Right lobe of liver (tissue), 6 donors: ENCODE results near the gene CYS1. TPM values are rescaled to one million over a fixed set of nuclear protein-coding genes. Genes with fewer than 3 reads are reported as not detected.

Source experiments
- ATAC-seq, 4 donors: fragments of 200-7000 bp; cut with Tn5 transposase; one replicate each; pipeline ENCODE4 v1.9.1; 2020; ENCODE audit warnings: mild to moderate bottlenecking in 4 of 4, moderate library complexity in 4 of 4
- DNase-seq, 3 donors: peaks; one replicate each; pipeline ENCODE4 v3.0.0-alpha.2; 2020
- H3K27ac ChIP-seq, 3 donors: fragments of 200-600 bp; one replicate each; pipeline ENCODE4 v1.8.0; 2022
- H3K27me3 ChIP-seq, 2 donors: fragments of 200-600 bp; one replicate each; pipeline ENCODE4 v1.8.0; 2022
- H3K36me3 ChIP-seq, 4 donors: fragments of 200-600 bp; sonication (generic) in 1 of 4; one replicate each; pipeline versions ENCODE4 v1.5.1 to v1.8.0; 2017 to 2022; ENCODE audit warnings: control low read depth in 1 of 4
- H3K4me1 ChIP-seq, 4 donors: fragments of 200-600 bp; sonication (generic) in 1 of 4; one replicate each; pipeline versions ENCODE4 v1.5.1 to v1.8.0; 2017 to 2022; ENCODE audit warnings: control low read depth in 1 of 4
- H3K4me3 ChIP-seq, 3 donors: fragments of 200-600 bp; one replicate each; pipeline ENCODE4 v1.8.0; 2022
- H3K9me3 ChIP-seq, 4 donors: fragments of 200-600 bp; sonication (generic) in 1 of 4; one replicate each; pipeline versions ENCODE4 v1.5.1 to v1.8.0; 2017 to 2022; ENCODE audit warnings: control low read depth in 1 of 4
- POLR2A ChIP-seq: fragments of 450-650 bp; IDR thresholded peaks from one replicate; pipeline ENCODE4 v1.6.1; 2017; ENCODE audit warnings: antibody characterized with exemption, mild to moderate bottlenecking
- WGBS: methylation state at CpG from one replicate; pipeline ENCODE4 v1.1.6; 2018; ENCODE audit warnings: low coverage, low lambda C conversion rate; ENCODE audit not compliant: insufficient coverage; ENCODE audit errors: missing lambda C conversion rate; 5-methylcytosine and 5-hydroxymethylcytosine counted together
- intact Hi-C, 2 donors: fragments of 100-400 bp; cut with DNase I; formaldehyde crosslinking; loops; one replicate each; pipeline versions ENCODE4 v1.11.2 to v1.14.1; 2022
- total RNA-seq, 6 experiments: library from RNA; depleted of rRNA in 2 of 6; stranded (reverse); fragments of >200 nt in 2 of 6; fragmentation: NEBNext Ultra II Directional in 3 of 6; extraction: Animal tissue kit (Norgen Biotek cat#: 25700) in 3 of 6; gene quantifications; one replicate each; pipeline versions ENCODE4 v1.1.0 to v1.2.4, GENCODE V29; 2016 to 2023
- TF ChIP-seq, protein P1 (sequence below), 4 donors: fragments of 200-600 bp in 3 of 4; fragments of 450-650 bp in 1 of 4; IDR thresholded peaks; one replicate each; pipeline versions ENCODE4 v1.5.1 to v1.8.0; 2016 to 2022; ENCODE audit warnings: antibody characterized with exemption in 4 of 4, mild to moderate bottlenecking in 2 of 4
- donor health status: DM: no; HTN: yes; CAD: no.
- donor health status: DM: no; HTN: no; CAD: no.
- donor health status: DM: no; HTN: no; CAD: no.
- donor health status: DM: no; HTN: yes; CAD: no.
- donor health status: DM: no; HTN: yes; CAD: no.

Gene CYS1
- total RNA-seq, 6 experiments from 2014 or later: 0.26 to 0.99 (median 0.55) TPM

DNA sequence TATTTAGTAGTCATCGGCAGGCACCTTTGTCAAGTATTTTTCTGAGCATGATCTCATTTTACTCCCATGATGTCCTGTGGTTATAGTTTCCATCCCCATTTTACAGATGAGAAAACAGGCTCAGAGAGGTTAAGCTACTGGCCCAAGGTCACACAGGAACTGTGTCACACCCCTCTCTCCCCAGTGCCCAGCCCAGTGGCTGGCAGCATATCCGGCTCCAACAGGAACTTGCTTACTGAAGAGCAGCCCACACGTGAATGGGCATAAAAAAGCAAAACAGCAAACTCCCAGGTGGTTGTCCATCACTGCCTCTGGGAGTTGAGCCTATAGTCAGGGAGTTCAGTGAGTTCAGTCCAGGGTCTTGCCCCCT is 45.2 kb downstream of the CYS1 start:
- H3K4me1 ChIP-seq: peaks cover 0 to 34% (median 17%) of the 10 kb centered on the region in 4 donors
- no peak for ATAC-seq
- intact Hi-C loops: no loop called here
- no peak for TF ChIP-seq POLR2A
- TF ChIP-seq, protein P1, sequence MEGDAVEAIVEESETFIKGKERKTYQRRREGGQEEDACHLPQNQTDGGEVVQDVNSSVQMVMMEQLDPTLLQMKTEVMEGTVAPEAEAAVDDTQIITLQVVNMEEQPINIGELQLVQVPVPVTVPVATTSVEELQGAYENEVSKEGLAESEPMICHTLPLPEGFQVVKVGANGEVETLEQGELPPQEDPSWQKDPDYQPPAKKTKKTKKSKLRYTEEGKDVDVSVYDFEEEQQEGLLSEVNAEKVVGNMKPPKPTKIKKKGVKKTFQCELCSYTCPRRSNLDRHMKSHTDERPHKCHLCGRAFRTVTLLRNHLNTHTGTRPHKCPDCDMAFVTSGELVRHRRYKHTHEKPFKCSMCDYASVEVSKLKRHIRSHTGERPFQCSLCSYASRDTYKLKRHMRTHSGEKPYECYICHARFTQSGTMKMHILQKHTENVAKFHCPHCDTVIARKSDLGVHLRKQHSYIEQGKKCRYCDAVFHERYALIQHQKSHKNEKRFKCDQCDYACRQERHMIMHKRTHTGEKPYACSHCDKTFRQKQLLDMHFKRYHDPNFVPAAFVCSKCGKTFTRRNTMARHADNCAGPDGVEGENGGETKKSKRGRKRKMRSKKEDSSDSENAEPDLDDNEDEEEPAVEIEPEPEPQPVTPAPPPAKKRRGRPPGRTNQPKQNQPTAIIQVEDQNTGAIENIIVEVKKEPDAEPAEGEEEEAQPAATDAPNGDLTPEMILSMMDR (IDR thresholded peaks at IDR 0.05): no peak
- no peaks in the 10 kb centered on the region for H3K9me3 ChIP-seq
- no peaks in the 10 kb centered on the region for H3K36me3 ChIP-seq
- no peaks in the 10 kb centered on the region for H3K27me3 ChIP-seq
- DNase-seq: peak in 1 of 3 donors; percentile 21
- WGBS: 58% methylated on average over 2 of the region's 3 CpGs
- H3K27ac ChIP-seq: peak overlapping the region in 1 of 3 donors; percentile 80
- H3K4me3 ChIP-seq: no peak overlapping the region

DNA sequence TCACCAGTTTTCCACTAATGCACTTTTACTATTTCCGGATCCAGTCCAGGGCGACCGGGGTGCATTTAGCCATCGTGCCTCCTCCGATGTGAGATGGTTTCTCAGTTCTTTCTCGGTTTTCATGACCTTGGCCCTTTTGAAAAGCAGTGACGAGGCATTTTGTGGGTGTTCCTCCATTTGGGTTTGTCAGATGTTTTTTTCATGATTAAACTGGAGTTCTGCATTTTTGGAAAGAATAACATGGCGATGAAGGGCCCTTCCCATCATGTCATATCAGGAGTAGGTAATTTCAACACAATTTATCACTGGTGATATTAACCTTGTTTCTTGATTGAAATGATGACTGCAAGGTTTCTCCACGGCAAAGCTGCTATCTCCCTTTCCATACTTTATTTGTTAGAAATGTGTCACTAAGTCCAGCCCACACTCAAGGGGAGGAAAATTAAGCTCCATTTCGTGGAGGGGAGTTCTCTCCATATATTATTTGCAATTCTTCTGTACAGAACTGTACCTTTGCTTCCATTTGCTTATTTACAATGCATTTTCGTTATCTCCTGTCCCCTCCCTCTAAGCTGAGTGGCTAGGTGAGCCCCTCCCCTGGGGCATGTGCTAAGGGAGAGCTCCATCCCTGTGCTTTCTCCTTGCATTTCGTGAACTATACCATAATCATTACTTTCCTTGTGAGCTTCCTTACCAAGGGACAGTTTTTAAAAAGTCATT is 45.7 kb downstream of the CYS1 start:
- Histone ChIP-seq H3K9me3 (no peaks in the 10 kb centered on the region), H3K27me3 (no peaks in the 10 kb centered on the region), H3K4me1 (peaks cover 0 to 29% (median 17%) of the 10 kb centered on the region in 4 donors), H3K4me3 (no peak overlapping the region), H3K27ac (no peak overlapping the region), H3K36me3 (no peaks in the 10 kb centered on the region)
- ATAC-seq: no peak
- no peak for TF ChIP-seq POLR2A
- TF ChIP-seq, protein P1 (IDR thresholded peaks at IDR 0.05): no peak
- WGBS: 65% methylated on average over 11 of the region's 12 CpGs
- intact Hi-C loops: no loop called here
- peak in 1 of 3 donors; percentile 2 for DNase-seq

DNA sequence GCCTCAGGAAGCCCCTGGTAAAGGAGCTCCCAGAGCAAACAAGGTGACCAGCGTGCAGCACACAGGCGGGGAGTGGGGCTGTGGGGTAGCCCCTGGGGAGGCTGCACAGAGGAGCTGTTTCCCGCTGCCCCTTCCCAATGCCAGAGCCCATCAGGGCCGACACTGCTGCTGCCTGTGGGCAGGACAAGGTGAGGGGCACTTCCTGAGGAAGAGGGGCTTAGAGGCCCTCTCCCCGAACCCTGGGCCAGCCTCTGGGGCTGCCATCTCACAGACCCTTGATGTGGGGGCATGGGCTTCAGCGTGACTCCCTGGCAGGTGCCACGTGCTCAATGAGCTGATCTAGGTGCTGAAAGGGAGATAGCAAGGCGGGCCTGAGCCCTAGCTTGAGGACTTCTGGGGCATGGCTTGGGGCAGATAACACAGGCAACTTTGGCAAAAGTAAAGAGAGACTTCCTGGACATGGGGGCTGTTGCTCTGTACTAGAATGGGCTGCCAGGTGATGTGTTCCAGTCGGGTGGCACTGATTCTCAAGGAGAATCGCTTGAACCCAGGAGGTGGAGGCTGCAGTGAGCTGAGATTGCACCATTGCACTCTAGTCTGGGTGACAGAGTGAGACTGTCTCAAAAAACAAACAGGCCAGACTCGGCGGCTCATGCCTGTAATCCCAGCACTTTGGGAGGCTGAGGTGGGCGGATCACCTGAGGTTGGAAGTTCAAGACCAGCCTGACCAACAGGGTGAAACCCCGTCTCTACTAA is 46.8 kb downstream of the CYS1 start:
- 40% methylated on average over 4 of the region's 14 CpGs for WGBS
- no peak for TF ChIP-seq POLR2A
- TF ChIP-seq, protein P1 (IDR thresholded peaks at IDR 0.05): no peak
- no peaks in the 10 kb centered on the region for H3K27me3 ChIP-seq
- peaks cover 0 to 29% (median 17%) of the 10 kb centered on the region in 4 donors for H3K4me1 ChIP-seq
- no peak overlapping the region for H3K27ac ChIP-seq
- no peaks in the 10 kb centered on the region for H3K9me3 ChIP-seq
- ATAC-seq (no peak), DNase-seq (peak in 1 of 3 donors; percentile 51)
- intact Hi-C loops: no loop called here
- H3K36me3 ChIP-seq: no peaks in the 10 kb centered on the region
- no peak overlapping the region for H3K4me3 ChIP-seq

DNA sequence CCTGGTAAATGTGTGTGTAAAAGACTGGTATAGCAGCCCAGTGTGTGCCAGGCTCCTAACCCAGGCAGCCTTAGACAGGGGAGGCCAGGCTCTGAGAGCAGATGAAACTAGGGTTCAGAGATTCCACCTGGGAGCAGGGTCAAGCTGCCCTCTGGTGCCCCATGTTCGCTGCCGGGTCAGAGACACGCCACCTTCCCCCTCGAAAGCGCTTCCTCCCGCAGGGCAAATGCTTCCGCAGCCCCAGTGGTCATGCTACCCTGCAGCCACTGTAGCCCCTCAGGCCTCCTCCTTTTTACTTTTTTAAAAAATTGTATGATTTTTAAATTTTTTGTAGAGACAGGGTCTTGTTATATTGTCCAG is 47.5 kb downstream of the CYS1 start:
- peaks cover 0 to 29% (median 16%) of the 10 kb centered on the region in 4 donors for H3K4me1 ChIP-seq
- no peak overlapping the region for H3K4me3 ChIP-seq
- no peaks in the 10 kb centered on the region for H3K36me3 ChIP-seq
- no peak overlapping the region for H3K27ac ChIP-seq
- H3K9me3 ChIP-seq: no peaks in the 10 kb centered on the region
- no peaks in the 10 kb centered on the region for H3K27me3 ChIP-seq
- WGBS: 97% methylated on average over 5 of the region's 7 CpGs
- peak in 1 of 3 donors; percentile 17 for DNase-seq
- ATAC-seq: no peak
- no peak for TF ChIP-seq POLR2A
- TF ChIP-seq, protein P1 (IDR thresholded peaks at IDR 0.05): no peak
- intact Hi-C loops: no loop called here
